Measurements from ENCODE around the gene CLDN19. TPM values are rescaled to one million over a fixed set of nuclear protein-coding genes. Genes with fewer than 3 reads are reported as not detected.

CLDN19 gene
- total RNA-seq, 3 donors from 2014 or later = 2.9 to 3.1 TPM; not detected in 1

DNA sequence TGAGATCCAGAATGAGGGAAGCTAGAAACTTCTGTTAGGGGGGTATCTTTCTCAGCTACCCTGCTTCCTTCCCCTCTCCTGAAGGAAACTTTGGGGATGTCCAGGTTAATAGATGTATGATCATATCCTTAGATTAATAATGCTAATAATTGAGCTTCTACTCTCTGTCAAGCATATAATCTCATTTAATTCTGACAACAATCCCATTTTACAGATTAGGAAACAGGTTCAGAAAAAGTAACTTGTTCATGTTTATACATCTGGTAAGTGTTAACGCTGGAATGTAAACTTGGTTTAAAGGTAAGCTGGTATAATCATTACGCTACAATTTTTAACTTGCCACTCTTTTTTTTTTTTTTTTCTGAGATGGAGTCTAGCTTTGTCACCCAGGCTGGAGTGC lies 43.1 kb upstream of the CLDN19 start:
- H3K27ac ChIP-seq = no peak overlapping the region
- TF ChIP-seq POLR2AphosphoS5 (IDR thresholded peaks at IDR 0.05) (no peak), POLR2A (IDR thresholded peaks at IDR 0.05) (no peak)
- TF ChIP-seq, protein P1, sequence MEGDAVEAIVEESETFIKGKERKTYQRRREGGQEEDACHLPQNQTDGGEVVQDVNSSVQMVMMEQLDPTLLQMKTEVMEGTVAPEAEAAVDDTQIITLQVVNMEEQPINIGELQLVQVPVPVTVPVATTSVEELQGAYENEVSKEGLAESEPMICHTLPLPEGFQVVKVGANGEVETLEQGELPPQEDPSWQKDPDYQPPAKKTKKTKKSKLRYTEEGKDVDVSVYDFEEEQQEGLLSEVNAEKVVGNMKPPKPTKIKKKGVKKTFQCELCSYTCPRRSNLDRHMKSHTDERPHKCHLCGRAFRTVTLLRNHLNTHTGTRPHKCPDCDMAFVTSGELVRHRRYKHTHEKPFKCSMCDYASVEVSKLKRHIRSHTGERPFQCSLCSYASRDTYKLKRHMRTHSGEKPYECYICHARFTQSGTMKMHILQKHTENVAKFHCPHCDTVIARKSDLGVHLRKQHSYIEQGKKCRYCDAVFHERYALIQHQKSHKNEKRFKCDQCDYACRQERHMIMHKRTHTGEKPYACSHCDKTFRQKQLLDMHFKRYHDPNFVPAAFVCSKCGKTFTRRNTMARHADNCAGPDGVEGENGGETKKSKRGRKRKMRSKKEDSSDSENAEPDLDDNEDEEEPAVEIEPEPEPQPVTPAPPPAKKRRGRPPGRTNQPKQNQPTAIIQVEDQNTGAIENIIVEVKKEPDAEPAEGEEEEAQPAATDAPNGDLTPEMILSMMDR (IDR thresholded peaks at IDR 0.05) = no peak
- H3K27me3 ChIP-seq = no peaks in the 10 kb centered on the region
- no peak overlapping the region for H3K4me3 ChIP-seq
- no peaks in the 10 kb centered on the region for H3K4me1 ChIP-seq
- H3K36me3 ChIP-seq = no peaks in the 10 kb centered on the region
- no peaks in the 10 kb centered on the region for H3K9me3 ChIP-seq
- intact Hi-C loops (cut with DNase I; ENCODE audit: low total_unique reads) = no loop called here
- no peak for DNase-seq (ENCODE audit: low spot score in 2 of 2)

DNA sequence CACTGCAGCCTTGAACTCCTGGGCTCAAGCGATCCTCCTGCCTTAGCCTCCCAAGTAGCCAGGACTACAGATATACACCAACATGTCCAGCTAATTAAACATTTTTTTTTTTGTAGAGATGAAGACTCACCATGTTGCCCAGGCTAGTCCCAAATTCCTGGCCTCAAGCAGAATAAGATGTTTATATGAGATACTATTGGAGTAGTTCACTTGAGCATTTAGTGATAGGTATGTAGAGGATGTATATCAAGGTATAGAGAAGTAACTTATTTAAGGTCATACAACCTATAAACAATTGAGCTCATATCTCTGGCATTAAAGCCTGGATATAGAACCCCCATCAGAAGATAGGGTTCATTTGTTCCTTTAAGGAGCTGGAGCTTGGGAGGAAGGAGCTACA lies 40.1 kb upstream of the CLDN19 start:
- TF ChIP-seq POLR2AphosphoS5 (IDR thresholded peaks at IDR 0.05) = no peak
- no peak for TF ChIP-seq POLR2A (IDR thresholded peaks at IDR 0.05)
- TF ChIP-seq, protein P1 (IDR thresholded peaks at IDR 0.05) = no peak
- intact Hi-C loops (cut with DNase I; ENCODE audit: low total_unique reads) = no loop called here
- Histone ChIP-seq H3K9me3 (no peaks in the 10 kb centered on the region), H3K4me1 (no peaks in the 10 kb centered on the region), H3K4me3 (no peak overlapping the region), H3K36me3 (peaks cover 4% of the 10 kb centered on the region), H3K27ac (no peak overlapping the region), H3K27me3 (no peaks in the 10 kb centered on the region)
- DNase-seq (ENCODE audit: low spot score in 2 of 2) = no peak

DNA sequence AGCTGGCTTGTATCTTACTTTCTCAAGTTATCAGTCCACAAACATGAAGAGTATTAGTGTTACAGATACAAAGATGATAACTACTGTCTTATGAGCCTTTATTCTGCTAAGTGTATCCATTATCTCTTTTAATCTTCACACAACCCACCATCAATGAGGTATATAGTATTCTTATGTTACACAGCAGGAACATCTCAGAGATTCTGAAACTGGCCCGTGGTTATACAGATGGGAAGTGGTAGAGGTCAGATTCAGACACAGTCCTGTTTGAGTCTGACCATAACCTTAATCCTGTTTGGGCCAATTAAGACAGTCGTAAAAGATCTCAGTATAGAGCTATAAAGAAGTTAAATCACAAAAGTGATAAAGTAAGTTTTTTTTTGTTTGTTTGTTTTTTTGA lies 39.7 kb upstream of the CLDN19 start:
- H3K36me3 ChIP-seq = peaks cover 4% of the 10 kb centered on the region
- no peak overlapping the region for H3K27ac ChIP-seq
- no peaks in the 10 kb centered on the region for H3K4me1 ChIP-seq
- no peaks in the 10 kb centered on the region for H3K27me3 ChIP-seq
- TF ChIP-seq, protein P1 (IDR thresholded peaks at IDR 0.05) = no peak
- TF ChIP-seq POLR2AphosphoS5 (IDR thresholded peaks at IDR 0.05) (no peak), POLR2A (IDR thresholded peaks at IDR 0.05) (no peak)
- no peak overlapping the region for H3K4me3 ChIP-seq
- no peaks in the 10 kb centered on the region for H3K9me3 ChIP-seq
- intact Hi-C loops (cut with DNase I; ENCODE audit: low total_unique reads) = no loop called here
- no peak for DNase-seq (ENCODE audit: low spot score in 2 of 2)

DNA sequence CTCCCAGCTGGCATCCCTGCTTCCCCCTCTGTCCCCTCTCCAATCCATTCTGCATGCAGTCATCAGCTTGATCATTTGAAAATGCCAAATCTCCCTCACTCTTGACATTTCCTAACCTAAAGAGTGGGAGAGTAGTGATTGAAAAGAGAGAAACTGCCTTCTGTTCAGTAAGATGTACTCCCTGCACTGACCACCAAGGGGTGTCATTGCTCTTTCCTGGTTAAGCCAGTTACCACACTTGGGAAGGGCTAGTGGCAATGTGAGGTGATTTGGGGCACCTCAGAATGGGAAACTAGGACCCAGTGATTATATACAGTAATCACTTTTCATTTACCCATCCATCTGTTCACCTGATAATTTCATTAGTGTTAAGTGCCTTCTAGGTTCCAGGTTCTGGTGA lies 37.8 kb upstream of the CLDN19 start:
- Histone ChIP-seq H3K36me3 (peaks cover 4% of the 10 kb centered on the region), H3K4me1 (no peaks in the 10 kb centered on the region), H3K4me3 (no peak overlapping the region), H3K9me3 (no peaks in the 10 kb centered on the region), H3K27ac (no peak overlapping the region), H3K27me3 (no peaks in the 10 kb centered on the region)
- DNase-seq (ENCODE audit: low spot score in 2 of 2) = no peak
- intact Hi-C loops (cut with DNase I; ENCODE audit: low total_unique reads) = no loop called here
- TF ChIP-seq, protein P1 (IDR thresholded peaks at IDR 0.05) = peak in 2 of 3 donors; percentile 16 to 41
- TF ChIP-seq POLR2AphosphoS5 (IDR thresholded peaks at IDR 0.05) = no peak

DNA sequence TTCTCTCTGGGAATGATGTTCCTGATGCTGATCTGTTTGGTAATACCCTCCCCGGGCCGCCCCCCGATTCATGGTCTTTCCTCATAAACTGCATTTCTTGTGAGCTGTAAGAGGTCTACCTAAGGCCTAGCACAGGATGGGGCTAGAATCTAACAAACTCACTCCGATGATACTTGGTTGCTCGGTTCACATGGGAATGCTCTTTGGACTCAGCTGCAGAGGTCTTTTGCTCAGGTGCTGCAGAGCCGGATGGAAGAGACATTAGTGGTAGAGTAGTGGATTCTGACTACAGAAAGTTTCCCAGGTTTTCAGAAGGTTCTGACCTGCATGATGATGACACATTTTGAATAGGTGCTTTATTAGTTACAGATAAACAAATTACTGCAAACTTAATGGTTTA lies 36.5 kb upstream of the CLDN19 start:
- no peak for TF ChIP-seq POLR2A (IDR thresholded peaks at IDR 0.05)
- no peak for TF ChIP-seq POLR2AphosphoS5 (IDR thresholded peaks at IDR 0.05)
- TF ChIP-seq, protein P1 (IDR thresholded peaks at IDR 0.05) = no peak
- Histone ChIP-seq H3K4me1 (no peaks in the 10 kb centered on the region), H3K27me3 (no peaks in the 10 kb centered on the region), H3K9me3 (no peaks in the 10 kb centered on the region), H3K36me3 (peaks cover 4% of the 10 kb centered on the region), H3K27ac (no peak overlapping the region), H3K4me3 (no peak overlapping the region)
- intact Hi-C loops (cut with DNase I; ENCODE audit: low total_unique reads) = no loop called here
- DNase-seq (ENCODE audit: low spot score in 2 of 2) = no peak
